HUES6 (cell line): ENCODE measurements around the gene SLC25A23.

Experiments used
- H3K27ac ChIP-seq: 2 replicates; pipeline ENCODE4 v1.7.0; 2013; ENCODE audit warnings: low read depth, mild to moderate bottlenecking, low read length, inconsistent platforms
- H3K27me3 ChIP-seq: 2 replicates; pipeline ENCODE4 v1.6.1; 2013; ENCODE audit warnings: low read length; ENCODE audit not compliant: control insufficient read depth, insufficient read depth
- H3K36me3 ChIP-seq: 2 replicates; pipeline ENCODE4 v1.6.1; 2013; ENCODE audit warnings: low read length; ENCODE audit not compliant: control insufficient read depth, insufficient read depth
- H3K4me1 ChIP-seq: 2 replicates; pipeline ENCODE4 v1.6.1; 2013; ENCODE audit warnings: low read length; ENCODE audit not compliant: control insufficient read depth, insufficient read depth
- H3K4me3 ChIP-seq: 2 replicates; pipeline ENCODE4 v1.5.1; 2013; ENCODE audit warnings: low read depth, low read length
- H3K9ac ChIP-seq: one replicate; pipeline ENCODE4 v1.6.1; 2013; ENCODE audit warnings: mild to moderate bottlenecking, low read length
- H3K9me3 ChIP-seq: 2 replicates; pipeline ENCODE4 v1.6.1; 2013; ENCODE audit warnings: low read depth, low read length; ENCODE audit not compliant: control insufficient read depth, insufficient read depth

The SLC25A23 gene

GRCh38 chr19:6494438-6495036 lies 34.9 kb upstream of the SLC25A23 start:
- no peak overlapping the region for H3K9ac ChIP-seq
- H3K4me3 ChIP-seq, result no peak overlapping the region
- no peaks in the 10 kb centered on the region for H3K4me1 ChIP-seq
- H3K27me3 ChIP-seq, result peaks cover 7% of the 10 kb centered on the region; the same call in 1 of the 2 replicates
- peaks cover 3% of the 10 kb centered on the region for H3K36me3 ChIP-seq
- no peaks in the 10 kb centered on the region for H3K9me3 ChIP-seq
- H3K27ac ChIP-seq, result no peak overlapping the region

- H3K9me3 ChIP-seq, result no peaks in the 10 kb centered on the region
- no peak overlapping the region for H3K9ac ChIP-seq
- H3K27me3 ChIP-seq, result peaks cover 3% of the 10 kb centered on the region; the same call in 1 of the 2 replicates
- H3K4me3 ChIP-seq, result no peak overlapping the region
- peaks cover 3% of the 10 kb centered on the region for H3K36me3 ChIP-seq
- H3K27ac ChIP-seq, result no peak overlapping the region
- H3K4me1 ChIP-seq, result no peaks in the 10 kb centered on the region
Observed at GRCh38 chr19:6491802-6492592, 32.4 kb upstream of the SLC25A23 start.

- H3K27me3 ChIP-seq, result peaks cover 3% of the 10 kb centered on the region; the same call in 1 of the 2 replicates
- no peak overlapping the region for H3K4me3 ChIP-seq
- H3K9ac ChIP-seq, result no peak overlapping the region
- no peaks in the 10 kb centered on the region; the same call in 1 of the 2 replicates for H3K36me3 ChIP-seq
- H3K4me1 ChIP-seq, result no peaks in the 10 kb centered on the region
- no peaks in the 10 kb centered on the region for H3K9me3 ChIP-seq
- no peak overlapping the region for H3K27ac ChIP-seq
Observed at GRCh38 chr19:6490134-6490533, 30.5 kb upstream of the SLC25A23 start.

GRCh38 chr19:6489278-6490061 lies 29.9 kb upstream of the SLC25A23 start:
- no peaks in the 10 kb centered on the region for H3K36me3 ChIP-seq
- no peaks in the 10 kb centered on the region for H3K4me1 ChIP-seq
- no peaks in the 10 kb centered on the region for H3K9me3 ChIP-seq
- no peak overlapping the region for H3K27ac ChIP-seq
- H3K27me3 ChIP-seq, result peaks cover 3% of the 10 kb centered on the region; the same call in 1 of the 2 replicates
- no peak overlapping the region for H3K9ac ChIP-seq
- no peak overlapping the region for H3K4me3 ChIP-seq

DNA sequence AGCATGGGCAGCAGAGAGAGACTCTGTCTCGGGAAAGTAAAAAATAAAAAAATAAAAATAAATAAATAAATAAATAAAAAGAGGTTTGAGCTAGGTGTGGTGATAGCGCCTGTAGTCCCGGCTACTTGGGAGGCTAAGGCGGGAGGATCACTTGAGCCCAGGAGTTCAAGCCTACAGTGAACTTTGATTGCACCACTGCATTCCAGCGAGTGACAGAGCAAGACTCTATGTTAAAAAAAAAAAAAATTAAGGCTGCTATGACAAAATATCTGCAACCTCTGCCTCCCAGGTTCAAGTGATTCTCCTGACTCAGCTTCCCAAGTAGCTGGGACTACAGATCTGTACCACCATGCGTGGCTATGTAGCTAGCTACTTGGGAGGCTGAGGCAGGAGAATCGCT lies 25.2 kb upstream of the SLC25A23 start:
- H3K4me1 ChIP-seq, result peaks cover 8% of the 10 kb centered on the region
- no peaks in the 10 kb centered on the region for H3K36me3 ChIP-seq
- H3K9ac ChIP-seq, result no peak overlapping the region
- no peaks in the 10 kb centered on the region for H3K9me3 ChIP-seq
- H3K27me3 ChIP-seq, result no peaks in the 10 kb centered on the region
- no peak overlapping the region for H3K27ac ChIP-seq
- no peak overlapping the region for H3K4me3 ChIP-seq

DNA sequence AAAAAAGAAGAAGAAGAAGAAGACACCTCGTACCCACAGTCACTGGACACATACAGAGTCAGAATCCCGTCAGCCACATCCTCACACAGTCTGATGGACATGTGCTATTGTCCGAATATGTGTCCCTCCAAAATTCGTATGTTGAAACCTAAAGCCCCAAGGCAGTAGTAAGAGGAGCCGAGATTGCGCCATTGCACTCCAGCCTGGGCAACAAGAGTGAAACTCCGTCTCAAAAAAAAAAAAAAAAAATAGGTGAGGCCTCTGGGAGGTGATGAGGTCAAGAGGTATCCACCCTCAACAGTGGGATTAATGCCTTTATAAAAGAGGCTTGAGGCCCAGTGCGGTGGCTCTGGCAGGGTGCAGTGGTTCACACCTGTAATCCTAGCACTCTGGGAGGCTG lies 24.6 kb upstream of the SLC25A23 start:
- H3K27ac ChIP-seq, result no peak overlapping the region
- H3K4me1 ChIP-seq, result peaks cover 13% of the 10 kb centered on the region
- H3K9me3 ChIP-seq, result no peaks in the 10 kb centered on the region
- no peak overlapping the region for H3K4me3 ChIP-seq
- H3K36me3 ChIP-seq, result no peaks in the 10 kb centered on the region
- H3K9ac ChIP-seq, result no peak overlapping the region
- no peaks in the 10 kb centered on the region for H3K27me3 ChIP-seq

GRCh38 chr19:6483235-6483634 lies 23.6 kb upstream of the SLC25A23 start:
- no peaks in the 10 kb centered on the region for H3K36me3 ChIP-seq
- H3K9ac ChIP-seq, result no peak overlapping the region
- H3K27ac ChIP-seq, result no peak overlapping the region
- H3K4me1 ChIP-seq, result peaks cover 17% of the 10 kb centered on the region
- H3K4me3 ChIP-seq, result no peak overlapping the region
- H3K9me3 ChIP-seq, result no peaks in the 10 kb centered on the region
- H3K27me3 ChIP-seq, result no peaks in the 10 kb centered on the region

DNA sequence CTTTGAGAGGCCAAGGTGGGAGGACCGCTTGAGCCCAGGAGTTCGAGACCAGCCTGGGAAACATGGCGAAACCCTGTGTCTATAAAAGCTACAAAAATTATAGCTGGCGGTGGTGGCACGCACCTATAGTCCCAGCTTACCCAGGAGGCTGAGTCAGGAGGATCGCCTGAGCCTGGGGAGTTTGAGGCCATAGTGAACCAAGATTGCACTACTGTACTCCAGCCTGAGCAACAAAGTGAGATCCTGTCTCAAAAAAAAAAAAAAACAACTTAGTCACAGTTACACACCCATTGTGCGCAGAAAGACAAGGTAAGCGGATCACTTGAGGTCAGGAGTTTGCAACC lies 22.7 kb upstream of the SLC25A23 start:
- Histone ChIP-seq H3K9me3 (no peaks in the 10 kb centered on the region), H3K4me1 (peaks cover 17% of the 10 kb centered on the region), H3K36me3 (no peaks in the 10 kb centered on the region), H3K4me3 (no peak overlapping the region), H3K27ac (no peak overlapping the region), H3K9ac (no peak overlapping the region), H3K27me3 (no peaks in the 10 kb centered on the region)

- Histone ChIP-seq H3K9me3 (no peaks in the 10 kb centered on the region), H3K4me3 (no peak within 1 kb of the TSS), H3K27me3 (no peaks in the 10 kb centered on the region), H3K27ac (no peak within 1 kb of the TSS), H3K4me1 (peaks cover 19% of the 10 kb centered on the region), H3K9ac (no peak within 1 kb of the TSS), H3K36me3 (no peaks in the 10 kb centered on the region)
Observed at GRCh38 chr19:6481541-6482342, 22.1 kb upstream of the SLC25A23 start, which contains the start of gene DENND1C. Gene DENND1C (minus strand): TSS chr19:6481787. CDS start chr19:6481695, 92 bp downstream.

GRCh38 chr19:6480848-6481415 lies 21.3 kb upstream of the SLC25A23 start:
- Histone ChIP-seq H3K4me3 (no peak overlapping the region), H3K9me3 (no peaks in the 10 kb centered on the region), H3K36me3 (no peaks in the 10 kb centered on the region), H3K9ac (no peak overlapping the region), H3K27ac (no peak overlapping the region), H3K4me1 (peaks cover 19% of the 10 kb centered on the region), H3K27me3 (0 out of 2 replicates have a peak, but pooled peaks cover under 1% of the 10 kb centered on the region)
